ENCODE results near the gene NCSTN. TPM values are rescaled to one million over a fixed set of nuclear protein-coding genes. Genes with fewer than 3 reads are reported as not detected.

Gene NCSTN
- total and polyA plus RNA-seq, 9 of the 15 experiments (the other 6 are each of a cell fraction or from before 2014, with no cell fraction given): 21.3 to 91.1 (median 57.9) TPM

GRCh38 chr1:160315359-160315758 lies 27.8 kb upstream of the NCSTN start (continued):
- TF ChIP-seq ZNF518B (CRISPR knock-in tag; IDR thresholded peaks at IDR 0.05) (no peak), ZNF668 (CRISPR knock-in tag; IDR thresholded peaks at IDR 0.05) (no peak), DLX4 (CRISPR knock-in tag; IDR thresholded peaks at IDR 0.05) (no peak), ZNF445 (CRISPR knock-in tag; IDR thresholded peaks at IDR 0.05; ENCODE audit: low read depth) (no peak), E4F1 (CRISPR knock-in tag; IDR thresholded peaks at IDR 0.05; ENCODE audit: borderline replicate concordance) (no peak)
